ENCODE measurements around the gene ADAMTS4. TPM values are rescaled to one million over a fixed set of nuclear protein-coding genes. Genes with fewer than 3 reads are reported as not detected.

ADAMTS4 gene
- total RNA-seq, 1 experiment from 2014 or later: 7.0 TPM

GRCh38 chr1:161140755-161141400, 58.0 kb downstream of the ADAMTS4 start:
- Mint-ChIP-seq H3K27me3 (ENCODE audit: low read depth) (no peaks in the 10 kb centered on the region), H3K4me3 (no peak overlapping the region), H3K4me1 (no peaks in the 10 kb centered on the region), H3K36me3 (ENCODE audit: insufficient read depth in 1 of 3, low read depth in 3 of 3) (no peaks in the 10 kb centered on the region), H3K9me3 (no peaks in the 10 kb centered on the region), H3K27ac (no peak overlapping the region)
- no peak overlapping the region for H3K14ac ChIP-seq (ENCODE audit: insufficient read depth, low read length)
- no peak overlapping the region for H2AK5ac ChIP-seq (ENCODE audit: insufficient read length, low read length)
- no peak for DNase-seq
- H2BK120ac ChIP-seq (ENCODE audit: low read depth, low read length, poor library complexity, severe bottlenecking): no peak overlapping the region
- no peaks in the 10 kb centered on the region for H3K27me3 ChIP-seq (ENCODE audit: insufficient read depth, low read length)
- H2BK12ac ChIP-seq (ENCODE audit: insufficient read length, low read depth, low read length): no peak overlapping the region
- WGBS (ENCODE audit: extremely low coverage, insufficient read length, low lambda C conversion rate): no CpG with 5 or more reads among the region's 29 CpGs
- H3K79me1 ChIP-seq (ENCODE audit: insufficient read depth, low read depth, low read length, poor library complexity, severe bottlenecking): no peaks in the 10 kb centered on the region
- no peak overlapping the region for H3K9ac ChIP-seq (ENCODE audit: extremely low read depth, insufficient read length, low read length)
- no peak overlapping the region for H3K27ac ChIP-seq (ENCODE audit: insufficient read length, low read depth, low read length)
- no peak overlapping the region for H3K4ac ChIP-seq (ENCODE audit: low read depth, low read length)
- no peak overlapping the region for H2BK5ac ChIP-seq (ENCODE audit: insufficient read length, low read length)
- no peak overlapping the region for H4K91ac ChIP-seq (ENCODE audit: insufficient read length, low read depth, low read length)
- no peak overlapping the region for H2BK15ac ChIP-seq (ENCODE audit: low read depth, low read length)
- no peak overlapping the region for H3K4me2 ChIP-seq (ENCODE audit: insufficient read depth, insufficient read length, low read length)
- no peak overlapping the region for H3K23ac ChIP-seq (ENCODE audit: insufficient read length, low read depth, low read length)
- H3K23me2 ChIP-seq (ENCODE audit: insufficient read length, low read depth, low read length, poor library complexity, severe bottlenecking): no peaks in the 10 kb centered on the region
- no peaks in the 10 kb centered on the region for H3K79me2 ChIP-seq (ENCODE audit: insufficient read depth, low read length)
- no peak overlapping the region for H3K18ac ChIP-seq (ENCODE audit: insufficient read length, low read depth, low read length)
- no peak overlapping the region for H4K8ac ChIP-seq (replicated peaks; ENCODE audit: insufficient read length, low read depth, low read length)
- no peak overlapping the region for H3K56ac ChIP-seq (ENCODE audit: insufficient read length, low read depth, low read length)
- no peak overlapping the region for H2AFZ ChIP-seq (ENCODE audit: low read length)
- no peaks in the 10 kb centered on the region for H3K4me1 ChIP-seq (ENCODE audit: insufficient read depth, low read length)
- H3K9me3 ChIP-seq (ENCODE audit: control insufficient read depth, low read depth, low read length): no peaks in the 10 kb centered on the region
- no peak overlapping the region for H4K5ac ChIP-seq (ENCODE audit: insufficient read length, low read depth, low read length)
- no peak overlapping the region for H2BK20ac ChIP-seq (ENCODE audit: low read depth, low read length, poor library complexity, severe bottlenecking)
- TF ChIP-seq CTCF (conservative IDR thresholded peaks at IDR 0.05): no peak
- H3T11ph ChIP-seq (ENCODE audit: low read length): no peak overlapping the region
- no peaks in the 10 kb centered on the region for H4K20me1 ChIP-seq (ENCODE audit: control insufficient read depth, insufficient read depth, insufficient read length)
